ENCODE data around the gene GRM2. TPM values are rescaled to one million over a fixed set of nuclear protein-coding genes. Genes with fewer than 3 reads are reported as not detected.

The GRM2 gene
- total and polyA plus RNA-seq, 2 of the 8 experiments (the other 6 are each of a cell fraction or from before 2014, with no cell fraction given): 3.9 to 10.5 TPM

DNA sequence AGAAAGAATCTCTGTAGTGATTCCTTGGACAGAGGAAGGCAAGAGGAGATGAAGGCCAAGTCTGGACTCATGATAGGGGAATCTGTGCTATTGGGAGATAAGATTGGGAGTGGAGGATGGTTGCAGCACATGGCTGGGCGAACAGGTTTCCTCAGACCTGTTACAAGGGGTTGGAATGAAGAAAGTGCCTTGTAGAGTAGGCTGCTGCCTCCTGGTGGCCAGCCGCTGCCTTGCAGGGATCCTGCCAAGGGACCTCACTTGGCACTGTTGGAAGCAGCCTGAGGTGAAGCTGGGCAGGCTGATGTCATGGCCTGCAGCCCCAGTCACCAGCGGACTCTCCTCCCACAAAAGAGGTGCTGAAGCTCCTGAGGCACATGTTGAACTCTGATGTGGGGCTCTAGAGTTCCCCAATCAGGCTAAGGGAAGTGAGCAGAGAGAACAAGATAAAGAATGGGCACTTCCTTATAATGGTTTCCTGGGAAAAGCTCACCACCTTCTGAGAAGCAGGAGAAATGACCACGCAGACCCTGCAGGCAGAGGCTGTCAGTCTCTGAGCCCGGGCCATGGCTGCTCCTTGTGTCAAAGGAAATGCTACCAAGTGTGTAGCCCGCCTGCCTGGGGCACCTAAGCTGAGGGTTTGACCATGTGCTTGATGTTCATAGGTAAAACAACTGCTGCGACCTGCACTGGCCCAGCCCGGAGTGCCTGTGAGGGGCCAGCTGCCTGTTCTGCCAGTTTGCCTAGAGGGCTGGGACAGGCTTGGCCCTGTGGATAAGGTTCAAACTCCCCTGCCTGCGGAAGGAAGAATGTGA lies 37.4 kb upstream of the GRM2 start:
- no peaks in the 10 kb centered on the region for H4K20me1 ChIP-seq (replicated peaks in 1 of 2; ENCODE audit: control insufficient read depth in 1 of 2, insufficient read depth in 2 of 2, low read length in 2 of 2)
- H3K4me2 ChIP-seq (ENCODE audit: insufficient read depth in 1 of 2, low read depth in 2 of 2, low read length in 2 of 2): no peak overlapping the region; a peak in 1 of 4 replicates
- H3K23ac ChIP-seq (ENCODE audit: insufficient read length): no peak overlapping the region
- H3K27ac ChIP-seq (ENCODE audit: low read depth, low read length): no peak overlapping the region
- H4K91ac ChIP-seq (replicated peaks; ENCODE audit: insufficient read length, low read length): no peak overlapping the region
- H3K4ac ChIP-seq (replicated peaks; ENCODE audit: insufficient read length, low read depth, low read length): no peak overlapping the region
- peaks cover 7% of the 10 kb centered on the region; the same call in 1 of the 2 replicates for H3K23me2 ChIP-seq (ENCODE audit: low read depth, low read length)
- H2BK15ac ChIP-seq (ENCODE audit: low read length): no peak overlapping the region; the same call in 1 of the 2 replicates
- H4K5ac ChIP-seq (ENCODE audit: insufficient read length, low read depth, low read length): no peak overlapping the region
- 64% methylated on average over 9 of the region's 9 CpGs; no CpG with 5 or more reads in 1 of the 2 experiments for WGBS, 2 experiments (ENCODE audit: extremely low coverage in 1 of 2, insufficient coverage in 1 of 2, insufficient read length in 1 of 2, insufficient replicate concordance in 2 of 2, low coverage in 1 of 2, low lambda C conversion rate in 2 of 2, missing lambda C conversion rate in 1 of 2)
- no peak overlapping the region for H3K18ac ChIP-seq (ENCODE audit: extremely low read depth, low read length)
- no peak overlapping the region; the same call in 1 of the 2 replicates for H4K8ac ChIP-seq (ENCODE audit: extremely low read depth, insufficient read depth, low read length)
- H3K36me3 ChIP-seq (ENCODE audit: control insufficient read depth in 2 of 4, insufficient read depth in 4 of 4, low read length in 3 of 4): no peaks in the 10 kb centered on the region
- DNase-seq (ENCODE audit: low read depth in 1 of 2, low spot score in 2 of 2) (peak; percentile 90 to 98), FAIRE-seq (peak; percentile 98)
- no peak overlapping the region for H3K56ac ChIP-seq (replicated peaks; ENCODE audit: insufficient read length, low read depth, low read length)
- H3K9me3 ChIP-seq (ENCODE audit: insufficient read depth in 2 of 2, low read depth in 1 of 2, low read length in 1 of 2): no peaks in the 10 kb centered on the region
- no peak overlapping the region for H2BK120ac ChIP-seq (replicated peaks; ENCODE audit: low read depth, low read length)
- H2BK20ac ChIP-seq (ENCODE audit: low read length): no peak overlapping the region
- H2BK12ac ChIP-seq (ENCODE audit: low read depth, low read length): no peak overlapping the region
- H3K4me1 ChIP-seq (replicated peaks in 1 of 4; ENCODE audit: control insufficient read depth in 3 of 4, insufficient read depth in 4 of 4, low read length in 3 of 4): peaks cover 0 to 10% (median 5%) of the 10 kb centered on the region in 4 experiments; a peak in 3 of 7 replicates
- no peak overlapping the region for H2AFZ ChIP-seq (ENCODE audit: low read length)
- H3K79me1 ChIP-seq (ENCODE audit: low read depth, low read length): no peaks in the 10 kb centered on the region; the same call in 1 of the 2 replicates
- no peaks in the 10 kb centered on the region for H3K79me2 ChIP-seq (ENCODE audit: control insufficient read depth in 1 of 2, insufficient read depth in 2 of 2, low read length in 2 of 2)
- H3K14ac ChIP-seq (ENCODE audit: insufficient read length): no peak overlapping the region
- H3K27me3 ChIP-seq (replicated peaks in 1 of 4; ENCODE audit: control insufficient read depth in 3 of 4, extremely low read depth in 1 of 4, insufficient read depth in 3 of 4, low read length in 3 of 4): no peaks in the 10 kb centered on the region
- no peak overlapping the region for H3K4me3 ChIP-seq (ENCODE audit: extremely low read depth in 1 of 4, insufficient read depth in 2 of 4, low read depth in 3 of 4, low read length in 4 of 4)
- POLR2A ChIA-PET (ENCODE audit: partially characterized antibody): interaction anchor here (0.8 to 5.2 kb wide), 10 partner anchors 12 to 170 kb away, joined by 3 to 37 read pairs (median 4); partner anchors contain the start of genes DCAF1 and GRM2
- CTCF ChIA-PET (ENCODE audit: partially characterized antibody): interaction anchor here (0.5 to 10.9 kb wide), 42 partner anchors 9 to 1611 kb away, joined by 3 to 137 read pairs (median 4); partner anchors contain the start of genes ABHD14B, DCAF1, GRM2 and RAD54L2
- no peak overlapping the region for H2AK5ac ChIP-seq (ENCODE audit: low read depth, low read length)
- no peak overlapping the region for H2BK5ac ChIP-seq (ENCODE audit: low read depth, low read length)
- no peak overlapping the region for H3K9ac ChIP-seq (replicated peaks in 1 of 4; ENCODE audit: extremely low read depth in 1 of 4, low read depth in 3 of 4, low read length in 3 of 4)
- peak in 1 of 2 experiments; percentile 58; a peak in 2 of 4 replicates for TF ChIP-seq SIN3A (conservative IDR thresholded peaks at IDR 0.05 in 1 of 2, IDR thresholded peaks at IDR 0.05 in 1 of 2; ENCODE audit: low read depth in 1 of 2, low read length in 2 of 2)
- peak; percentile 87 for TF ChIP-seq RAD21 (IDR thresholded peaks at IDR 0.05 in 1 of 2, conservative IDR thresholded peaks at IDR 0.05 in 1 of 2; ENCODE audit: low read depth in 2 of 2, low read length in 2 of 2)
- no peak for TF ChIP-seq JUN (IDR thresholded peaks at IDR 0.05; ENCODE audit: low read depth, low read length)
- no peak for TF ChIP-seq SP4 (IDR thresholded peaks at IDR 0.05; ENCODE audit: low read length)
- TF ChIP-seq, protein P1, sequence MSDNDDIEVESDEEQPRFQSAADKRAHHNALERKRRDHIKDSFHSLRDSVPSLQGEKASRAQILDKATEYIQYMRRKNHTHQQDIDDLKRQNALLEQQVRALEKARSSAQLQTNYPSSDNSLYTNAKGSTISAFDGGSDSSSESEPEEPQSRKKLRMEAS (IDR thresholded peaks at IDR 0.05): peak; percentile 91
- 0 out of 2 replicates have a peak, but pooled peaks have one; percentile 14 for TF ChIP-seq CHD2 (IDR thresholded peaks at IDR 0.05; ENCODE audit: low read length)
- TF ChIP-seq POLR2AphosphoS5 (IDR thresholded peaks at IDR 0.05; ENCODE audit: low read depth, low read length): peak; percentile 50; the same call in 1 of the 2 replicates
- no peak for TF ChIP-seq SIX5 (IDR thresholded peaks at IDR 0.05; ENCODE audit: low read depth, low read length)
- peak; percentile 65; the same call in 1 of the 2 replicates for TF ChIP-seq YY1 (IDR thresholded peaks at IDR 0.05; ENCODE audit: low read depth, low read length)
- TF ChIP-seq POLR2A (IDR thresholded peaks at IDR 0.05; ENCODE audit: control extremely low read depth in 1 of 2, low read depth in 2 of 2, low read length in 2 of 2): peak in 1 of 2 experiments; percentile 45; a peak in 2 of 3 replicates
- peak; percentile 68 for TF ChIP-seq TEAD4 (IDR thresholded peaks at IDR 0.05; ENCODE audit: low read depth, low read length)

Data from H1 (cell line).